Measurements from ENCODE around the gene IRF2.

IRF2 gene

DNA sequence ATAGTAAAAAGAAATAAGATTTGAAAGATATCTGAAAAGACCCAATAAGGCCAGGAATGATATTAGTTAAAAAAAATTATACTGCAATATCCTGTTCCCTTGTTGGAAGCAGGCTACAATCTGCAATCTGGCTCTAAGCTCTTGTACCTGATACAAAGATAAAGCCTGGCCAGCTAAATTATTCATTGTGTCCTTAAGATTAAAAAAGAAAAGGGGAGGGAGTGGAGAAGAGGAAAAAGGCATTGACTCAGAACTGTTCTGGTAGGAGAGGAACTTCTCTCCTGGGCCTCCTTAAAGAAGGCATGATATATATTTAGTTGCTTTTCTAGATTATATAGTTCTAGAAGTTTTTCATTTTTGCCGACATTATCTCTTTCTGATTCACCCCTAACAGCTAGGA lies 46.7 kb downstream of the IRF2 start:
- DNase-seq: no peak

- DNase-seq: no peak
Observed at GRCh38 chr4:184427093-184427492, 47.3 kb downstream of the IRF2 start.

DNA sequence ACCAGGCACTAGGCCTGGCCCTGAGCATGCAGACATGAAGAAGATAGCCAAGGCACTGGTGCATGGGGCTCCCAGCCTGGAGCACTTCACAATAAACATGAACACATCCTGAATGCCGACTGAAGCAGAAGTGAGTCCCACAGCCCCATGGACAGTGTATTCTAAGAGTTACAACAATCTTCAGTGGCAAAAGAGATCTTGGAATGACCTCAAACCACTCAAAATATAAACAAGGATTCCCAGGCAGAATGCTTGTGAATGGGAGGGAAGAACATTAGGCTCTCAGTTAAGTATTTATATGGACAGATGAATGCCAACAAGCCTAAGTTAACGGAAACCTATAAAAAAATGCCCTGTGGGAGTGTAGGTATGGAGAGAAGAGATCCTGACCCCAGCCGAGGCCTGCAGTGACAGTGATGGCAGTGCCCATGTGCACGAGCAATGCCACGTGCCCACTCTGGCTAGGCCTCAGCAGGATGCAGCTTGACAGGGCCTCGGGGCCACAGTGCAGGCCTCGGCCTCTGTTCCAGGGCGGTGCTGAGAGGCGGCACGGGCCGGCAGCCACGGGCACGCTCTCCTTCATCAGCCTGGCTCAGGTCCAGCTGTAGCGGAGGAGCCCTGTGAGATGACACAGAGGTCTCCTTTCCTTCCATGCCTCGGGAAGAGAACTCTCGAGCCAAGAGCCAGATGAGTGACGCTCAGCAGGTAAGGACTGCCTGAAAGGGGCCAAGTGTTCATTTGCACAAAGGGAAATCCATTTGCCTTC lies 49.2 kb downstream of the IRF2 start:
- no peak for DNase-seq

GRCh38 chr4:184424279-184424678 lies 50.1 kb downstream of the IRF2 start:
- no peak for DNase-seq

DNA sequence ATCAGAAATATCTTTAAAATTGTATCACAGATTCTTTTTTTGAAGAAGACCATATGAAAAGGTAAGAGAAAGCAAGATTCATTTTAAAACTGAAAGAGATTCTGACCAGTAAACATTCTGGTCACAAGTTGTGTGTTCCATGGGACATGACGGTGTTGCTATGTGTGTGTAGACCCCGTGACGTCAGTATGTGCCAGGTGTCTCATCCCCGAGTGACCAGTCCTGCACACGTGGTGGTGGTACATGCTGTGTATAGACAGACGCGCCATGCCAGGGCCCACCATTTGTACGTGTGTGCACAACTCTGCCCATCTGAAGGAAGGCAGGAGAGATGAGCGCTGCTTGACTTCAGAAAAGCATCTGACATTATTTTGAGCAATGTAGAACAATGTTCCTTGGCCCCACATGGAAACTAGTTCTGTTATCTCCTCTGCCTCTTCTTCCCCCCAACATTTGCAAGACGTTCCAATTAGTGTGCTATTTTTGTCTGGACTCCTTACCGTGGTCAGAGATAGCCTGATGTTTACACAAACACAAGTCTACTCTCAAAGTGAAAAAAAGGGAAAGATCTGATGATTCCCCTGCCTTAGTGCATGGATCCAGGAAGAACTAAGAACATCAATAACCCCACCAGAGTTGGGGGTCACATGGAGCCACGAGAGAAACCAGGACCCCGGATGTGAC lies 51.2 kb downstream of the IRF2 start:
- no peak for DNase-seq

DNA sequence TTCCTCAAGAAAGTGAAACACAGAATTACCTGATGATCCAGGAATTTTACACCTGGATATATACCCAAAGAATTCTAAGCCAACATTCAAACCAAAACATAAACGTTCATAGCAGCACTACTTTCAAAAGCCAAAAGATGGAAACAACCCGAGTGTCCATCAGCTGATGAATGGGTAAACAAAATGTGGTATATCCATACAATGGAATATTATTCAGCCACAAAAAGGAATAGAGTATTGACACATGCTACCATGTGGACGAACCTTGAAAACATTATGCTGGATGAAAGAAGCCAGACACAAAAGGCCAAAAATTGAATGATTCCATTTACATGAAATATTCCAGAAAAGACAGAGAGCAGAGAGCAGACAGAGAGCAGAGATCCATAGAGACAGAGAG lies 52.0 kb downstream of the IRF2 start:
- no peak for DNase-seq

GRCh38 chr4:184421533-184422155 lies 52.7 kb downstream of the IRF2 start:
- DNase-seq: no peak

GRCh38 chr4:184420881-184421416 lies 53.4 kb downstream of the IRF2 start:
- no peak for DNase-seq

- no peak for DNase-seq
Observed at GRCh38 chr4:184420402-184420801, 53.9 kb downstream of the IRF2 start.

GRCh38 chr4:184419976-184420375 lies 54.4 kb downstream of the IRF2 start:
- no peak for DNase-seq

- no peak for DNase-seq
Observed at GRCh38 chr4:184417802-184418511, 56.4 kb downstream of the IRF2 start.

DNA sequence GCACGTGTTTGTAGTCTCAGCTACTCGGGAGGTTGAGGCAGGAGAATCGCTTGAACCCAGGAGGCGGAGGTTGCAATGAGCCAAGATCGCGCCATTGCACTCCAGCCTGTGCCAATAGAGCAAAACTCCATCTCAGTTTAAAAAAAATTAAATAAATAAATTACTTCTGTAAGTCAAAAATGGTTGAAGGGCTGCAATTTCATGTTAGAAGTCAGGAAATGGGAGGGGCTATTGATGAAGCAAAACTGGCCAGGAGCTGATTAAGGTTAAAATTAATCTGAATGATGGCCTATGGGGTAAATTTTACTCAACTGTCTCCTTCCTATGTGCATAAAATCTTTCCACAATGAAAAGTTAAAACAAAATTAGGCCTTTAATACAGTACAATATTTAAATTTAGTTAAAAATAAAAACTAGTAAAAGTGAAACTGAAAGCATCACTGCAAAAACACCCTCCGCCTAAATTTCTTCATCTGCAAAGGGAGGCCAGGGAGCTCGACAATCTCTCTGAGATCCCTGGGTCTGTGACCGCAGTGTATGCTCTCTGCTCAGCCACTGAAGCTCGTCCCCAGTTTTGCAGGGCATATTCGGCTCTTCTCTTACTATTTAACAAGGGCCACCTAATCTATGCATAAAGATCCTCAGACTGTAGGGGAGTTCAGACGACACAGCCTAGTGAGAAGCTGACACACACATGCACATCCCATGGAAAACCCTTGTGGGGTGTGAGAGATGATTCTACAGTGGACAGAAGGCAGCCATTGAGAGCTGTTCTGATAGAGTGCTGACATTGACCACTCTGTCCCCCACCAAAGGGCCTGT lies 57.2 kb downstream of the IRF2 start:
- DNase-seq: no peak

GRCh38 chr4:184415071-184415470 lies 59.3 kb downstream of the IRF2 start:
- no peak for DNase-seq

- DNase-seq: no peak
Observed at GRCh38 chr4:184413261-184414046, 60.9 kb downstream of the IRF2 start.

- no peak for DNase-seq
Observed at GRCh38 chr4:184410748-184411147, 63.6 kb downstream of the IRF2 start.

GRCh38 chr4:184409911-184410692 lies 64.2 kb downstream of the IRF2 start:
- DNase-seq: no peak

DNA sequence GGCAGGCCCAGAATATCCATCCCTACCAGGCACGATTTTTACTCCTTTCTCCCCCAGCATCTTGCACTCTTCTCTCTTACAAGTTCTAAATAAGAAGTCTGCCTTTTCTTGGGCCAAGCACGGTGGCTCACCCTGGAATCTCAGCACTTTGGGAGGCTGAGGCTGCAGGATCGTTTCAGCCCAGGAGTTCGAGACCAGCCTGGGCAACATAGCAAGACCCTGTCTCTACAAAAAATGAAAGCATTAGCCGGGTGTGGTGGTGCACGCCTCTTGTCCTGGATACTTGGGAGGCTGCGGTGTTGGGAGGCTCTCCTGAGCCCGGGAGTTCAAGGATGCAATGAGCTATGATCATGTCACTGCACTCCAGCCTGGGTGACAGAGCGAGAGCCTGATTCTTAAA lies 64.8 kb downstream of the IRF2 start:
- DNase-seq: no peak

DNA sequence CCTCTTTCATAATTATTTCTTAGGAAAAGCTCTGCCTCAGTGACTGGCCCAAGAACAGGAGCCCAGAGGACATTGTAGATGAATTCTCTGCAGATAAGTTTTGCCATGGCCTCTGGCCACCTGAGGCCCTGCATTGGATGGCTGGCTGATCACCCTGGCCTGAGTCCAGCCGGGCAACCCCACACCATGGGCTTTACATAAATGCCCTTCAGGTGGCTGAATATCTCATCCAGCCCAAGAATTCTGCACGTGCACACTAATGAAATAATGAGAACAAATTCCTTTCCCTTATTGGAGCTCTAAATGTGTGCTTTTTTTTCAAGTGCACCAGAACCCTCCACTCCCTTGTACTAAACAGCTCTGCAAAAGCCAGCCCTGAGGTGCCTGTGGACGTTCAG lies 65.7 kb downstream of the IRF2 start:
- DNase-seq: no peak

DNA sequence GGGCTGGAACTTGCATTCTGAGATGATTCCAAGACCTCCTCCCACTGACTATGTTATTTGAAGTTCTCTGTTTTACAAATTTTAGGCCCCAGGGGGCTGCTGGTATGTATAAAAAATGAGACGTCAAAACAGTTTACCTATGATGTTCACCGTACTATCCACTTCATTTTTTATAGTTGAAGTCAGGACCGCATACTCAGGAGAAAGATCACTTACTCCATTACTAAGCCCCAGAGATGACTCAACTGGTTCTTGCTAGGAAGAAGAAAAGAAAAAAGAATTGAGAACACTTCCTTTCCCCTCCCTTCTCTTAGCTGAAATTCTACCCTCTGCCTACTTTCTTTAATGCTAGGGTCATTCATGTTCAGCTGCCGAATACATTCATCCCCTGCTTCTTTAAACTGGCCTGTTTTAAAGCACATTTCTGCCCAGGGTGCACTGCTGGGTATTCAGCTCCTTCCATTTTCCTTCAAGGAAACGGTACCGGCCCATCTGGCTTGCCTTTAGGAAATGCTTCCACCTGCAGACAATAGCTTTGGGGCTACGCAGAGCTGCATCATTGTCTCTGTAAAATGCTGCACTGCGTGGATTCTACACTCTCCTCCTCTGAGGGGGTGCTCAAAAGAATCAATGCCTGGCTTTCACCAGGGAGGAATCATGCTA lies 66.2 kb downstream of the IRF2 start:
- no peak for DNase-seq

- DNase-seq: no peak
Observed at GRCh38 chr4:184406958-184407391, 67.4 kb downstream of the IRF2 start.
